ENCODE data around the gene JUNB. TPM values are rescaled to one million over a fixed set of nuclear protein-coding genes. Genes with fewer than 3 reads are reported as not detected.
A peak's percentile ranks its signal among the peaks of the same experiment; 100 is the strongest.

The JUNB gene
- total and polyA plus RNA-seq, 2 of the 13 experiments (the other 11 are each of a cell fraction or from before 2014, with no cell fraction given): 7.7 to 8.2 TPM

GRCh38 chr19:12825254-12826131 is 34.2 kb downstream of the JUNB start (continued):
- TF ChIP-seq SMAD1 (CRISPR knock-in tag; IDR thresholded peaks at IDR 0.05; ENCODE audit: borderline replicate concordance, low read depth) (no peak), LCORL (IDR thresholded peaks at IDR 0.05) (no peak), LCORL (CRISPR knock-in tag; IDR thresholded peaks at IDR 0.05) (no peak), SYNCRIP (IDR thresholded peaks at IDR 0.05; ENCODE audit: insufficient read depth, low read depth, low read length) (no peak), GTF2F1 (IDR thresholded peaks at IDR 0.05; ENCODE audit: low read length) (no peak), USF2 (IDR thresholded peaks at IDR 0.05; ENCODE audit: low read depth, low read length) (no peak), USF2 (CRISPR knock-in tag; IDR thresholded peaks at IDR 0.05; ENCODE audit: borderline replicate concordance) (no peak)

DNA sequence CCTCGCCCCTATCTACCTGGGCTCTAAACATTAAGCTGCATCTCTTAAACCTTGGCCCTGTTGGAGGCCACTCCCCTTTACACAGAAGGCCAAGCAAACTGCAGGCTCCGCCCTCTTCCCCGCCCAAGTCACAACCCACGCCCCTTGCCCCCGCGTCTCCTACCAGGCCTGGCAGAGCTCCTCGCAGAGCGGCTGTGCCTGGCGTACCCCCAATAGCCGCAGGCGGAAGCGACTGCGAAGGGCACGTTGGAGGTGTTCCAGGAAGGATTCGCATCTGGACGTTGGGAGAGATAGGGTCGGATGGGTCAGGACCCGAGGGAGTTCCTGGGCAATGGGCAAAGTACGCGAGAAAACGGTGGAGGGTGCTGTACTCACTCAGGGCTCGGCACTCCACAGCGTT is 37.2 kb downstream of the JUNB start:
- Histone ChIP-seq H3K9me3 (ENCODE audit: low read length) (no peaks in the 10 kb centered on the region), H3K27me3 (ENCODE audit: control insufficient read depth in 1 of 2, insufficient read depth in 2 of 2, low read length in 2 of 2) (peaks cover 0 to 16% of the 10 kb centered on the region in 2 experiments; a peak in 1 of 5 replicates), H4K20me1 (ENCODE audit: insufficient read depth, low read length) (no peaks in the 10 kb centered on the region), H2AFZ (ENCODE audit: low read length) (peak overlapping the region; percentile 70), H3K4me2 (ENCODE audit: low read depth, low read length) (peak overlapping the region; percentile 80), H3K4me1 (ENCODE audit: insufficient read depth, low read length) (peaks cover 43% of the 10 kb centered on the region), H3K27ac (ENCODE audit: extremely low read length, insufficient read depth, low read length) (no peak overlapping the region), H3K79me2 (ENCODE audit: insufficient read depth, low read length) (no peaks in the 10 kb centered on the region), H3K4me3 (replicated peaks in 1 of 3; ENCODE audit: insufficient read depth in 1 of 3, low read depth in 2 of 3, low read length in 3 of 3) (peak overlapping the region; percentile 38 to 72 (median 50); a peak in 5 of 6 replicates), H3K9ac (ENCODE audit: insufficient read depth, low read depth, low read length) (peak overlapping the region; percentile 52; the same call in 1 of the 2 replicates), H3K36me3 (replicated peaks in 1 of 2; ENCODE audit: control insufficient read depth in 1 of 2, insufficient read depth in 2 of 2, low read length in 2 of 2) (no peaks in the 10 kb centered on the region)
- peak; percentile 78 for ATAC-seq
- ChIA-PET CTCF (ENCODE audit: low intra/inter-chr PET ratio, low total read pairs) (no interaction called here), POLR2A (interaction anchor here (0.9 kb wide), 1 partner anchor 28 kb away, joined by 3 read pairs; no protein-coding TSS in a partner anchor)
- intact Hi-C loops (cut with micrococcal nuclease; ENCODE audit: unreplicated experiment) (no loop called here), in situ Hi-C loops (cut with HindIII; ENCODE audit: extremely low pct_ligation_motif_present, low pct_unique_long_range_greater_than_20kb) (no loop called here)
- WGBS (ENCODE audit: low lambda C conversion rate): 3% methylated on average over 2 of the region's 23 CpGs
- BruUV-seq (replicated peaks): no TSS peak
- peak; percentile 40 for DNase-seq (ENCODE audit: low spot score)
- FAIRE-seq: no peak
- TF ChIP-seq NONO (IDR thresholded peaks at IDR 0.05): no peak
- TF ChIP-seq NONO (CRISPR knock-in tag; conservative IDR thresholded peaks at IDR 0.05): 0 out of 2 replicates have a peak, but pooled peaks have one; percentile 33
- TF ChIP-seq SPEN (CRISPR knock-in tag; IDR thresholded peaks at IDR 0.05; ENCODE audit: low read depth): peak; percentile 43; the same call in 1 of the 2 replicates
- TF ChIP-seq, protein P1, sequence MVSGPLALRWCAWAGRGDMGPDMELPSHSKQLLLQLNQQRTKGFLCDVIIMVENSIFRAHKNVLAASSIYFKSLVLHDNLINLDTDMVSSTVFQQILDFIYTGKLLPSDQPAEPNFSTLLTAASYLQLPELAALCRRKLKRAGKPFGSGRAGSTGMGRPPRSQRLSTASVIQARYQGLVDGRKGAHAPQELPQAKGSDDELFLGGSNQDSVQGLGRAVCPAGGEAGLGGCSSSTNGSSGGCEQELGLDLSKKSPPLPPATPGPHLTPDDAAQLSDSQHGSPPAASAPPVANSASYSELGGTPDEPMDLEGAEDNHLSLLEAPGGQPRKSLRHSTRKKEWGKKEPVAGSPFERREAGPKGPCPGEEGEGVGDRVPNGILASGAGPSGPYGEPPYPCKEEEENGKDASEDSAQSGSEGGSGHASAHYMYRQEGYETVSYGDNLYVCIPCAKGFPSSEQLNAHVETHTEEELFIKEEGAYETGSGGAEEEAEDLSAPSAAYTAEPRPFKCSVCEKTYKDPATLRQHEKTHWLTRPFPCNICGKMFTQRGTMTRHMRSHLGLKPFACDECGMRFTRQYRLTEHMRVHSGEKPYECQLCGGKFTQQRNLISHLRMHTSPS (CRISPR knock-in tag; IDR thresholded peaks at IDR 0.05; ENCODE audit: low read depth): peak; percentile 64; the same call in 1 of the 2 replicates
- no peak for TF ChIP-seq GTF3A (CRISPR knock-in tag; conservative IDR thresholded peaks at IDR 0.05)
- TF ChIP-seq GATAD2A (CRISPR knock-in tag; IDR thresholded peaks at IDR 0.05): peak; percentile 15; the same call in 1 of the 2 replicates
- TF ChIP-seq HNRNPLL (IDR thresholded peaks at IDR 0.05; ENCODE audit: low read depth, low read length, poor library complexity, severe bottlenecking): peak; percentile 70
- no peak for TF ChIP-seq PLRG1 (conservative IDR thresholded peaks at IDR 0.05)
- TF ChIP-seq SAP130 (CRISPR knock-in tag; IDR thresholded peaks at IDR 0.05; ENCODE audit: low read depth): peak; percentile 39; the same call in 1 of the 2 replicates
- TF ChIP-seq ZNF614 (CRISPR knock-in tag; IDR thresholded peaks at IDR 0.05; ENCODE audit: borderline replicate concordance): no peak
- TF ChIP-seq, protein P2, sequence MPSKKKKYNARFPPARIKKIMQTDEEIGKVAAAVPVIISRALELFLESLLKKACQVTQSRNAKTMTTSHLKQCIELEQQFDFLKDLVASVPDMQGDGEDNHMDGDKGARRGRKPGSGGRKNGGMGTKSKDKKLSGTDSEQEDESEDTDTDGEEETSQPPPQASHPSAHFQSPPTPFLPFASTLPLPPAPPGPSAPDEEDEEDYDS (CRISPR knock-in tag; IDR thresholded peaks at IDR 0.05): peak; percentile 39; the same call in 1 of the 2 replicates
- no peak for TF ChIP-seq ZNF780A (CRISPR knock-in tag; IDR thresholded peaks at IDR 0.05)

Data from HepG2 (cell line).